Measurements from ENCODE around the gene TRPT1.

The TRPT1 gene

GRCh38 chr11:64244107-64244506 is 18.1 kb upstream of the TRPT1 start:
- FAIRE-seq: no peak

GRCh38 chr11:64243236-64243854 is 17.4 kb upstream of the TRPT1 start:
- no peak for FAIRE-seq

- FAIRE-seq: peak; percentile 46
Measured at GRCh38 chr11:64241491-64242374, 15.7 kb upstream of the TRPT1 start.

- no peak for FAIRE-seq
Measured at GRCh38 chr11:64241241-64241490, 15.2 kb upstream of the TRPT1 start.

GRCh38 chr11:64240435-64241240 is 14.7 kb upstream of the TRPT1 start, which contains the start of gene FKBP2:
Gene FKBP2 (plus strand): TSS chr11:64241095. CDS start chr11:64242388, 1,293 bp downstream.
- FAIRE-seq: no peak

GRCh38 chr11:64239662-64240434 is 13.9 kb upstream of the TRPT1 start:
- FAIRE-seq: no peak

GRCh38 chr11:64238999-64239398 is 13.0 kb upstream of the TRPT1 start:
- FAIRE-seq: no peak

- no peak for FAIRE-seq
Measured at GRCh38 chr11:64238076-64238475, 12.1 kb upstream of the TRPT1 start.

- FAIRE-seq: no peak
Measured at GRCh38 chr11:64237484-64237951, 11.5 kb upstream of the TRPT1 start.

GRCh38 chr11:64235437-64236161 is 9.6 kb upstream of the TRPT1 start:
- FAIRE-seq: no peak

GRCh38 chr11:64234647-64235379 is 8.8 kb upstream of the TRPT1 start:
- FAIRE-seq: no peak

- no peak for FAIRE-seq
Measured at GRCh38 chr11:64233913-64234586, 8.1 kb upstream of the TRPT1 start, which contains the start of gene VEGFB. Gene VEGFB (plus strand): TSS chr11:64234584. CDS start chr11:64234834, 250 bp downstream.

GRCh38 chr11:64232967-64233315 is 7.0 kb upstream of the TRPT1 start:
- FAIRE-seq: no peak

- no peak for FAIRE-seq
Measured at GRCh38 chr11:64232182-64232966, 6.4 kb upstream of the TRPT1 start.

GRCh38 chr11:64231546-64231945 is 5.6 kb upstream of the TRPT1 start:
- no peak for FAIRE-seq

- FAIRE-seq: no peak
Measured at GRCh38 chr11:64230985-64231365, 5.0 kb upstream of the TRPT1 start.

GRCh38 chr11:64230171-64230984 is 4.4 kb upstream of the TRPT1 start, which contains the start of gene DNAJC4:
Gene DNAJC4 (plus strand): TSS chr11:64230548. CDS start chr11:64230855, 307 bp downstream.
- peak; percentile 61 for FAIRE-seq

- FAIRE-seq: no peak
Measured at GRCh38 chr11:64229744-64230170, 3.8 kb upstream of the TRPT1 start.

Measured in endometrium (tissue), 2 donors.